IMR-90 (cell line): ENCODE data around the gene MMP2. TPM values are rescaled to one million over a fixed set of nuclear protein-coding genes. Genes with fewer than 3 reads are reported as not detected.

Experiments used
- ATAC-seq: fragments of 200-7000 bp; cut with Tn5 transposase; 2 replicates; pipeline ENCODE4 v1.9.1; 2020; ENCODE audit warnings: low read depth, mild to moderate bottlenecking, moderate library complexity
- BruUV-seq: library from RNA; stranded (reverse); fragments of 400-500 nt; replicated peaks from 2 replicates; lab custom pipeline; 2021; lab: Mats Ljungman, UMichigan
- CTCF ChIA-PET: fragments of 300-600 bp; formaldehyde crosslinking; extraction: SDS; loops from one replicate; lab custom pipeline; 2021; ENCODE audit warnings: antibody characterized with exemption; lab: Yijun Ruan, JAX
- POLR2A ChIA-PET: fragments of 300-600 bp; sonication (Branson Sonifier 250); formaldehyde crosslinking; loops from one replicate; lab custom pipeline; 2022; ENCODE audit warnings: antibody characterized with exemption; ENCODE audit not compliant: unreplicated experiment; lab: Charles Lee
- DNase-seq: peaks from one replicate; pipeline ENCODE4 v3.0.0; 2013
- H2AFZ ChIP-seq: replicated peaks from 2 replicates; pipeline ENCODE3; 2013; ENCODE audit warnings: low read length, mild to moderate bottlenecking; ENCODE audit not compliant: poor library complexity
- H2AK5ac ChIP-seq: 2 replicates; pipeline ENCODE4 v1.6.1; 2013; ENCODE audit warnings: low read depth, low read length, inconsistent platforms
- H2AK9ac ChIP-seq: replicated peaks from 2 replicates; pipeline ENCODE3; 2013; ENCODE audit warnings: mild to moderate bottlenecking, low read depth, low read length, moderate library complexity; ENCODE audit not compliant: poor library complexity
- H2BK120ac ChIP-seq: 2 replicates; pipeline ENCODE4 v1.6.1; 2013; ENCODE audit warnings: low read depth, low read length, inconsistent platforms
- H2BK15ac ChIP-seq: 3 replicates; pipeline ENCODE4 v1.6.1; 2013; ENCODE audit warnings: low read depth, low read length, inconsistent platforms
- H2BK20ac ChIP-seq: 2 replicates; pipeline ENCODE4 v1.6.1; 2013; ENCODE audit warnings: low read depth, mild to moderate bottlenecking, inconsistent platforms, low read length, moderate library complexity
- H2BK5ac ChIP-seq: 2 replicates; pipeline ENCODE4 v1.6.1; 2013; ENCODE audit warnings: mild to moderate bottlenecking, low read depth, low read length, inconsistent platforms; ENCODE audit not compliant: poor library complexity, severe bottlenecking
- H3K14ac ChIP-seq: replicated peaks from 2 replicates; pipeline ENCODE4 v1.6.1; 2013; ENCODE audit warnings: low read depth, low read length, inconsistent platforms
- H3K18ac ChIP-seq: 2 replicates; pipeline ENCODE4 v1.6.1; 2013; ENCODE audit warnings: low read depth, low read length, control low read depth
- H3K23ac ChIP-seq: 2 replicates; pipeline ENCODE4 v1.6.1; 2013; ENCODE audit warnings: low read depth, low read length, inconsistent platforms
- H3K27ac ChIP-seq: 2 replicates; pipeline ENCODE4 v1.5.1; 2013; ENCODE audit warnings: mild to moderate bottlenecking, control low read depth, low read length; ENCODE audit not compliant: insufficient read depth
- H3K27me3 ChIP-seq: 2 replicates; pipeline ENCODE4 v1.6.1; 2013; ENCODE audit warnings: low read length; ENCODE audit not compliant: control insufficient read depth, insufficient read depth
- H3K36me3 ChIP-seq: 2 replicates; pipeline ENCODE4 v1.6.1; 2013; ENCODE audit warnings: low read length, mixed read lengths; ENCODE audit not compliant: control insufficient read depth, insufficient read depth
- H3K4ac ChIP-seq: 2 replicates; pipeline ENCODE4 v1.6.1; 2013; ENCODE audit warnings: low read depth, low read length, inconsistent platforms
- H3K4me1 ChIP-seq: 2 replicates; pipeline ENCODE4 v1.6.1; 2013; ENCODE audit warnings: low read length, mixed read lengths; ENCODE audit not compliant: control insufficient read depth, insufficient read depth
- H3K4me2 ChIP-seq: 2 replicates; pipeline ENCODE4 v1.6.1; 2013; ENCODE audit warnings: low read depth, mild to moderate bottlenecking, control low read depth, low read length, moderate library complexity
- H3K4me3 ChIP-seq: 2 replicates; pipeline ENCODE4 v1.5.1; 2013; ENCODE audit warnings: low read depth, mild to moderate bottlenecking, control low read depth, low read length, moderate library complexity; ENCODE audit not compliant: insufficient read depth
- H3K56ac ChIP-seq: 2 replicates; pipeline ENCODE4 v1.6.1; 2013; ENCODE audit warnings: low read length, inconsistent platforms; ENCODE audit not compliant: insufficient read depth; ENCODE audit errors: extremely low read depth
- H3K79me1 ChIP-seq, 2 experiments: 2 replicates each; pipeline ENCODE4 v1.6.1; 2013; ENCODE audit warnings: low read length in 2 of 2, inconsistent platforms in 1 of 2, low read depth in 1 of 2
- H3K9ac ChIP-seq: 2 replicates; pipeline ENCODE4 v1.6.1; 2013; ENCODE audit warnings: low read depth, low read length, control low read depth
- H3K9me1 ChIP-seq: 2 replicates; pipeline ENCODE4 v1.6.1; 2013; ENCODE audit warnings: low read length, inconsistent platforms; ENCODE audit not compliant: insufficient read depth
- H3K9me3 ChIP-seq: 2 replicates; pipeline ENCODE4 v1.6.1; 2013; ENCODE audit warnings: low read length; ENCODE audit not compliant: control insufficient read depth, insufficient read depth
- H4K20me1 ChIP-seq: 2 replicates; pipeline ENCODE4 v1.6.1; 2013; ENCODE audit warnings: low read length, inconsistent platforms; ENCODE audit not compliant: insufficient read depth
- H4K5ac ChIP-seq: 2 replicates; pipeline ENCODE4 v1.6.1; 2013; ENCODE audit warnings: mild to moderate bottlenecking, low read depth, low read length, control low read depth
- H4K8ac ChIP-seq, 2 experiments: 2 replicates each; pipeline ENCODE4 v1.6.1; 2013; ENCODE audit warnings: low read depth in 2 of 2, low read length in 2 of 2, control low read depth in 1 of 2, inconsistent platforms in 1 of 2
- H4K91ac ChIP-seq: 2 replicates; pipeline ENCODE4 v1.6.1; 2013; ENCODE audit warnings: low read depth, low read length, inconsistent platforms; ENCODE audit not compliant: insufficient read depth
- BHLHE40 ChIP-seq: fragments of 150-350 bp; IDR thresholded peaks from 2 replicates; pipeline ENCODE4 v1.6.1; 2016; ENCODE audit warnings: mild to moderate bottlenecking, low read depth, low read length
- CEBPB ChIP-seq: IDR thresholded peaks from 2 replicates; pipeline ENCODE4 v1.6.1; 2012; ENCODE audit warnings: low read depth, low read length, improper control_type of control experiment
- CHD1 ChIP-seq: IDR thresholded peaks from 2 replicates; pipeline ENCODE4 v1.6.1; 2012; ENCODE audit warnings: low read depth, low read length, improper control_type of control experiment
- FOS ChIP-seq: fragments of 150-350 bp; IDR thresholded peaks from 2 replicates; pipeline ENCODE4 v1.6.1; 2016; ENCODE audit warnings: low read depth, low read length
- MAFK ChIP-seq: IDR thresholded peaks from 2 replicates; pipeline ENCODE4 v1.6.1; 2012; ENCODE audit warnings: low read depth, low read length, improper control_type of control experiment
- MAZ ChIP-seq: IDR thresholded peaks from 2 replicates; pipeline ENCODE4 v1.6.1; 2012; ENCODE audit warnings: low read depth, mild to moderate bottlenecking, low read length, improper control_type of control experiment, moderate library complexity, borderline replicate concordance
- MXI1 ChIP-seq: IDR thresholded peaks from 2 replicates; pipeline ENCODE4 v1.6.1; 2012; ENCODE audit warnings: low read depth, mild to moderate bottlenecking, low read length, moderate library complexity, borderline replicate concordance
- NFE2L2 ChIP-seq: fragments of 150-350 bp; IDR thresholded peaks from 2 replicates; pipeline ENCODE4 v1.6.1; 2016; ENCODE audit warnings: low read depth, mild to moderate bottlenecking, low read length
- POLR2A ChIP-seq: IDR thresholded peaks from 2 replicates; pipeline ENCODE4 v1.6.1; 2012; ENCODE audit warnings: mild to moderate bottlenecking, low read depth, low read length
- RAD21 ChIP-seq: IDR thresholded peaks from 2 replicates; pipeline ENCODE4 v1.6.1; 2012; ENCODE audit warnings: low read length, improper control_type of control experiment
- RCOR1 ChIP-seq: IDR thresholded peaks from 2 replicates; pipeline ENCODE4 v1.6.1; 2012; ENCODE audit warnings: mild to moderate bottlenecking, low read length, improper control_type of control experiment; ENCODE audit not compliant: insufficient replicate concordance
- RFX5 ChIP-seq: IDR thresholded peaks from 2 replicates; pipeline ENCODE4 v1.8.0; 2012; ENCODE audit warnings: low read depth, mild to moderate bottlenecking, low read length, moderate library complexity
- SMC3 ChIP-seq: fragments of 150-350 bp; IDR thresholded peaks from 2 replicates; pipeline ENCODE4 v1.6.1; 2016; ENCODE audit warnings: low read depth, mild to moderate bottlenecking, antibody characterized with exemption, low read length, moderate library complexity
- WGBS, 2 experiments: methylation state at CpG; one replicate each; pipeline versions ENCODE4 v1.1.5 to v1.1.7; 2013; ENCODE audit warnings: missing lambda C conversion rate in 2 of 2; ENCODE audit not compliant: insufficient read length in 1 of 2; ENCODE audit errors: extremely low coverage in 2 of 2; 5-methylcytosine and 5-hydroxymethylcytosine counted together
- dilution Hi-C: fragments of 300-500 bp; cut with HindIII; formaldehyde crosslinking; loops from one replicate; pipeline ENCODE4 v1.14.3; 2018; ENCODE audit warnings: low sequenced_read_pairs; ENCODE audit not compliant: unreplicated experiment
- in situ Hi-C: fragments of 300-500 bp; cut with MboI; formaldehyde crosslinking; loops from 3 replicates; pipeline ENCODE4 v1.14.3; 2019; ENCODE audit warnings: low sequenced_read_pairs, inconsistent platforms, mixed read lengths
- intact Hi-C: fragments of 100-400 bp; cut with micrococcal nuclease; formaldehyde crosslinking; loops from 2 replicates; pipeline ENCODE4 v1.10.0; 2022
- polyA plus RNA-seq, 3 experiments: library from polyadenylated mRNA; depleted of rRNA; stranded (reverse); fragments of >200 nt; gene quantifications; 2 replicates each; pipeline ENCODE4 v1.2.3, GENCODE V29; 2012; ENCODE audit warnings: low replicate concordance in 1 of 3
- total RNA-seq: library from RNA; depleted of rRNA; stranded (reverse); fragments of >200 nt; gene quantifications from 2 replicates; pipeline ENCODE4 v1.2.3, GENCODE V29; 2012
- TF ChIP-seq, protein P1 (sequence below): conservative IDR thresholded peaks from 2 replicates; pipeline ENCODE4 v1.5.1; 2012; ENCODE audit warnings: mild to moderate bottlenecking, low read depth, low read length, improper control_type of control experiment
- TF ChIP-seq, protein P2 (sequence below): fragments of 150-350 bp; IDR thresholded peaks from 2 replicates; pipeline ENCODE4 v1.6.1; 2016; ENCODE audit warnings: low read depth, mild to moderate bottlenecking, low read length, moderate library complexity, borderline replicate concordance
- TF ChIP-seq, protein P3 (sequence below): fragments of 150-350 bp; IDR thresholded peaks from 2 replicates; pipeline ENCODE4 v1.6.1; 2017; ENCODE audit warnings: mild to moderate bottlenecking, antibody characterized with exemption, low read length, low read depth

The MMP2 gene
- total and polyA plus RNA-seq, 2 of the 4 experiments (the other 2 are of a cell fraction): 240 to 574 TPM

DNA sequence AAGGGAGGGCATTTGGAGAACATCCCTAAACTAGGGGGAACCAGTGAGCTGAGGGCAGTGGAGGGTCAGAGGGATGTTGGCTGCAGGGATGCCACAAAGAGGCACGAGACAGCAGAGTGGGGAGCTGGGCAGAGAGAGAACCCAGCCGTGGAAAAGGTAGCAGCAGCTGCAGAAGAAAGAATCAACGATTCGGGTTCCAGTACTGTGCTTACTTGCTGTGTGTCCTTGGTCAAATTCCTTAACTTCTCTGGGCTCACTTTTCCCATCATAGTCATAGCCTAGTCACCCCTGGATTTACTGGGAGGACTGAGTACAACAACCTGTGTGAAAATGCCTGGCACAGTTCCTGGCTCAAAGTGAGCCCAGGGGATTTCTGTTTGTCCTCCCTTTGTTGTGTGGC is 12.8 kb upstream of the MMP2 start:
- Histone ChIP-seq H3K27ac (no peak overlapping the region), H2BK20ac (no peak overlapping the region), H3K79me1 (no peaks in the 10 kb centered on the region), H3K27me3 (peaks cover 4% of the 10 kb centered on the region), H3K4me3 (no peak overlapping the region), H4K8ac (no peak overlapping the region), H3K9me1 (peaks cover 8% of the 10 kb centered on the region; the same call in 1 of the 2 replicates), H3K36me3 (no peaks in the 10 kb centered on the region), H2AFZ (no peak overlapping the region), H3K4me1 (peaks cover 8% of the 10 kb centered on the region), H3K4ac (no peak overlapping the region), H2BK120ac (no peak overlapping the region), H2BK5ac (no peak overlapping the region), H4K5ac (no peak overlapping the region), H3K23ac (no peak overlapping the region), H3K14ac (no peak overlapping the region), H4K91ac (no peak overlapping the region), H3K4me2 (no peak overlapping the region), H3K9me3 (no peaks in the 10 kb centered on the region), H3K9ac (no peak overlapping the region), H3K18ac (no peak overlapping the region), H3K56ac (no peak overlapping the region), H2AK5ac (0 out of 2 replicates have a peak overlapping the region, but pooled peaks have one; percentile 20), H4K20me1 (no peaks in the 10 kb centered on the region), H2BK15ac (no peak overlapping the region), H2AK9ac (no peak overlapping the region)
- DNase-seq (no peak), ATAC-seq (no peak)
- WGBS, 2 experiments: no CpG with 5 or more reads among the region's 4 CpGs
- TF ChIP-seq, protein P1, sequence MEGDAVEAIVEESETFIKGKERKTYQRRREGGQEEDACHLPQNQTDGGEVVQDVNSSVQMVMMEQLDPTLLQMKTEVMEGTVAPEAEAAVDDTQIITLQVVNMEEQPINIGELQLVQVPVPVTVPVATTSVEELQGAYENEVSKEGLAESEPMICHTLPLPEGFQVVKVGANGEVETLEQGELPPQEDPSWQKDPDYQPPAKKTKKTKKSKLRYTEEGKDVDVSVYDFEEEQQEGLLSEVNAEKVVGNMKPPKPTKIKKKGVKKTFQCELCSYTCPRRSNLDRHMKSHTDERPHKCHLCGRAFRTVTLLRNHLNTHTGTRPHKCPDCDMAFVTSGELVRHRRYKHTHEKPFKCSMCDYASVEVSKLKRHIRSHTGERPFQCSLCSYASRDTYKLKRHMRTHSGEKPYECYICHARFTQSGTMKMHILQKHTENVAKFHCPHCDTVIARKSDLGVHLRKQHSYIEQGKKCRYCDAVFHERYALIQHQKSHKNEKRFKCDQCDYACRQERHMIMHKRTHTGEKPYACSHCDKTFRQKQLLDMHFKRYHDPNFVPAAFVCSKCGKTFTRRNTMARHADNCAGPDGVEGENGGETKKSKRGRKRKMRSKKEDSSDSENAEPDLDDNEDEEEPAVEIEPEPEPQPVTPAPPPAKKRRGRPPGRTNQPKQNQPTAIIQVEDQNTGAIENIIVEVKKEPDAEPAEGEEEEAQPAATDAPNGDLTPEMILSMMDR: no peak
- no peak for TF ChIP-seq POLR2A
- TF ChIP-seq, protein P2, sequence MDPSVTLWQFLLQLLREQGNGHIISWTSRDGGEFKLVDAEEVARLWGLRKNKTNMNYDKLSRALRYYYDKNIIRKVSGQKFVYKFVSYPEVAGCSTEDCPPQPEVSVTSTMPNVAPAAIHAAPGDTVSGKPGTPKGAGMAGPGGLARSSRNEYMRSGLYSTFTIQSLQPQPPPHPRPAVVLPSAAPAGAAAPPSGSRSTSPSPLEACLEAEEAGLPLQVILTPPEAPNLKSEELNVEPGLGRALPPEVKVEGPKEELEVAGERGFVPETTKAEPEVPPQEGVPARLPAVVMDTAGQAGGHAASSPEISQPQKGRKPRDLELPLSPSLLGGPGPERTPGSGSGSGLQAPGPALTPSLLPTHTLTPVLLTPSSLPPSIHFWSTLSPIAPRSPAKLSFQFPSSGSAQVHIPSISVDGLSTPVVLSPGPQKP: no peak
- TF ChIP-seq CEBPB: no peak
- no peak for TF ChIP-seq RFX5
- no peak for TF ChIP-seq MXI1
- no peak for TF ChIP-seq MAFK
- TF ChIP-seq MAZ: no peak
- TF ChIP-seq, protein P3, sequence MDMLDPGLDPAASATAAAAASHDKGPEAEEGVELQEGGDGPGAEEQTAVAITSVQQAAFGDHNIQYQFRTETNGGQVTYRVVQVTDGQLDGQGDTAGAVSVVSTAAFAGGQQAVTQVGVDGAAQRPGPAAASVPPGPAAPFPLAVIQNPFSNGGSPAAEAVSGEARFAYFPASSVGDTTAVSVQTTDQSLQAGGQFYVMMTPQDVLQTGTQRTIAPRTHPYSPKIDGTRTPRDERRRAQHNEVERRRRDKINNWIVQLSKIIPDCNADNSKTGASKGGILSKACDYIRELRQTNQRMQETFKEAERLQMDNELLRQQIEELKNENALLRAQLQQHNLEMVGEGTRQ: no peak
- no peak for TF ChIP-seq RAD21
- TF ChIP-seq CHD1: no peak
- no peak for TF ChIP-seq SMC3
- TF ChIP-seq FOS: no peak
- no peak for TF ChIP-seq BHLHE40
- no peak for TF ChIP-seq NFE2L2
- no peak for TF ChIP-seq RCOR1
- intact Hi-C loops: no loop called here
- dilution Hi-C loops: no loop called here
- ChIA-PET CTCF (interaction anchor here (0.6 to 2.9 kb wide), 3 partner anchors 35 to 236 kb away, joined by 3 to 25 read pairs (median 4); no protein-coding TSS in a partner anchor), POLR2A (no interaction called here)
- in situ Hi-C loops: loop anchor here (5.0 to 25.0 kb wide), 5 partner anchors 76 to 846 kb away; no protein-coding TSS in a partner anchor
- no TSS peak for BruUV-seq
